Tibial artery (tissue), 4 donors: ENCODE results near the gene TOM1L1.

Source experiments
- DNase-seq, 2 donors: peaks; one replicate each; pipeline ENCODE4 v3.0.0-alpha.2; 2019
- H3K27ac ChIP-seq, 2 donors: fragments of 200-600 bp; sonication (generic) in 1 of 2; 1 replicate in 1 of 2; 2 replicates in 1 of 2; pipeline ENCODE4 v1.5.1; 2018 to 2019; ENCODE audit warnings: mild to moderate bottlenecking in 1 of 2
- H3K27me3 ChIP-seq, 2 donors: fragments of 200-600 bp; sonication (generic) in 1 of 2; one replicate each; pipeline versions ENCODE4 v1.5.1 to v1.6.0; 2016 to 2019
- H3K36me3 ChIP-seq, 3 donors: fragments of 200-600 bp; sonication (generic) in 2 of 3; one replicate each; pipeline ENCODE4 v1.5.1; 2016 to 2019; ENCODE audit warnings: mild to moderate bottlenecking in 2 of 3
- H3K4me1 ChIP-seq, 4 donors: fragments of 200-600 bp; sonication (generic) in 2 of 4; 1 replicate in 3 of 4; 2 replicates in 1 of 4; pipeline ENCODE4 v1.5.1; 2016 to 2019
- H3K4me3 ChIP-seq, 2 donors: fragments of 200-600 bp; sonication (generic) in 1 of 2; 1 replicate in 1 of 2; 2 replicates in 1 of 2; pipeline ENCODE4 v1.5.1; 2018 to 2019; ENCODE audit warnings: mild to moderate bottlenecking in 2 of 2
- H3K9me3 ChIP-seq, 3 donors: fragments of 200-600 bp; sonication (generic) in 1 of 3; one replicate each; pipeline ENCODE4 v1.5.1; 2016 to 2019
- intact Hi-C: fragments of 100-400 bp; cut with DNase I; formaldehyde crosslinking; loops from one replicate; pipeline ENCODE4 v1.15.0; 2023; ENCODE audit warnings: low total_unique reads
- TF ChIP-seq, protein P1 (sequence below), 2 experiments: fragments of 200-600 bp in 1 of 2; fragments of 450-650 bp in 1 of 2; IDR thresholded peaks; one replicate each; pipeline ENCODE4 v1.5.1; 2017 to 2019; ENCODE audit warnings: antibody characterized with exemption in 2 of 2, mild to moderate bottlenecking in 1 of 2, moderate library complexity in 1 of 2

The TOM1L1 gene

DNA sequence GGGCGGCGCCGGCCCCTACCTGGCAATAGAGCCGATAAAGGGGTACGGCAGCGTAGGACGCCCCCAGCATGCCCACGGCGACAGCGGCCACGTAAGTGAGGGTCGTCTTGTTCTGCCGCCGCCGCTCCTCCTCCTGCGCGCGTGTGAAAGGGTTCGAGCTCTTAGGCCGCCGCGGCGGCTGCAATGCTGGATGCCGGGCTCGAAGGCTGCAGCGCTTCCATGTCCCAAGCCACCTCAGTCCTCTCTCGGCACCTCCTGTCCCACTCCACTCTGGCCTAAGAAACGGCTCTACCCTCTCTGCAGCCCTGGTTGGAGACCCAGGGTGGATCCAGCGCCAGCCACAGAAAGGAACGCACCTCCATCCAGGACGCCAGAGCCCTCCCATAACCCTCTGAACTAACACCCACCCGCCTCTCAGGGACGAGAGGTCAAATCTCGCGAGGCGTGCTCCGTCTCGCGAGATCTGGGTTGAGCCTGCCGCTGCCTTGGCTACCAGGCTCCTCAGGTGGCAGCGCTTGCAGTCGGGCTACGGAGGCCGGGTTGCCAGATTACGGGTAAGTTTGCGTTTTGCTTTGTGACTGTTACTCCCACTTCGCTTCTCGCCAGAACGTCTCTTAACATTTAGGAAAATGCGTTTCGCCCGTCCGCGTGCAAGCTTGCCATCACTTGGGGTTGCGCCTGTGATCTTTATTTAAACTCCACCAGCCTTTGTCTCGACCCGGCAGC lies 67.8 kb downstream of the TOM1L1 start, which contains the start of the genes COX11 and STXBP4:
Gene COX11, minus strand, starts transcription at position 393 of the 726 bp plus-strand sequence. Its CDS starts 8 bp downstream, at position 385.
Gene STXBP4, plus strand, starts transcription at position 504 of the 726 bp plus-strand sequence. CDS start 17,455 bp downstream, outside the sequence.
- H3K4me1 ChIP-seq, result peaks cover 0 to 34% (median 18%) of the 10 kb centered on the region in 4 donors
- no peaks in the 10 kb centered on the region for H3K27me3 ChIP-seq
- intact Hi-C loops, result no loop called here
- peak within 1 kb of the TSS; percentile 87 to 98 for H3K4me3 ChIP-seq
- TF ChIP-seq, protein P1, sequence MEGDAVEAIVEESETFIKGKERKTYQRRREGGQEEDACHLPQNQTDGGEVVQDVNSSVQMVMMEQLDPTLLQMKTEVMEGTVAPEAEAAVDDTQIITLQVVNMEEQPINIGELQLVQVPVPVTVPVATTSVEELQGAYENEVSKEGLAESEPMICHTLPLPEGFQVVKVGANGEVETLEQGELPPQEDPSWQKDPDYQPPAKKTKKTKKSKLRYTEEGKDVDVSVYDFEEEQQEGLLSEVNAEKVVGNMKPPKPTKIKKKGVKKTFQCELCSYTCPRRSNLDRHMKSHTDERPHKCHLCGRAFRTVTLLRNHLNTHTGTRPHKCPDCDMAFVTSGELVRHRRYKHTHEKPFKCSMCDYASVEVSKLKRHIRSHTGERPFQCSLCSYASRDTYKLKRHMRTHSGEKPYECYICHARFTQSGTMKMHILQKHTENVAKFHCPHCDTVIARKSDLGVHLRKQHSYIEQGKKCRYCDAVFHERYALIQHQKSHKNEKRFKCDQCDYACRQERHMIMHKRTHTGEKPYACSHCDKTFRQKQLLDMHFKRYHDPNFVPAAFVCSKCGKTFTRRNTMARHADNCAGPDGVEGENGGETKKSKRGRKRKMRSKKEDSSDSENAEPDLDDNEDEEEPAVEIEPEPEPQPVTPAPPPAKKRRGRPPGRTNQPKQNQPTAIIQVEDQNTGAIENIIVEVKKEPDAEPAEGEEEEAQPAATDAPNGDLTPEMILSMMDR (IDR thresholded peaks at IDR 0.05), result peak in 1 of 2 experiments; percentile 24
- H3K27ac ChIP-seq, result peak within 1 kb of the TSS; percentile 91 to 92
- peaks cover 8 to 14% (median 10%) of the 10 kb centered on the region in 3 donors for H3K36me3 ChIP-seq
- H3K9me3 ChIP-seq, result no peaks in the 10 kb centered on the region
- peak; percentile 94 to 98 for DNase-seq

DNA sequence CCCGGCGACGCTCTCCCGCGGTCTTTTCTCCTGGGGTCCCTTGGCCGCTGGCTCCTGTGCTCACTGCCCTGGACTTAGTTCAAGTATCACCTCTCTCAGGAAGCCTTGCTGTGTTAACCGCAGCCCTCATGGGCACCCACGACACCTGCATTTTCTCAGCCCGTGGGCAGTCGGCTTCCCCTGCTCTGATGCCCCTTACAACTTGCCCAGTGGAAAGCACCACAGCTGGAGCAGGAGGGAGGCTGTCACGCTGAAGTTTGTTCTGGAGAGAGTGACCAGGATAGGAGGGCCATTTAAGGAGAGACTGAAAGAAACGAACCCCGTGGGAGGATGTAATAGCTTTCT lies 68.3 kb downstream of the TOM1L1 start:
- Histone ChIP-seq H3K4me1 (peaks cover 0 to 34% (median 18%) of the 10 kb centered on the region in 4 donors), H3K4me3 (peak overlapping the region; percentile 87 to 98), H3K27me3 (no peaks in the 10 kb centered on the region), H3K9me3 (no peaks in the 10 kb centered on the region), H3K27ac (peak overlapping the region; percentile 91 to 92), H3K36me3 (peaks cover 3 to 9% (median 6%) of the 10 kb centered on the region in 3 donors)
- intact Hi-C loops, result no loop called here
- TF ChIP-seq, protein P1 (IDR thresholded peaks at IDR 0.05), result no peak
- peak in 1 of 2 donors; percentile 29 for DNase-seq

DNA sequence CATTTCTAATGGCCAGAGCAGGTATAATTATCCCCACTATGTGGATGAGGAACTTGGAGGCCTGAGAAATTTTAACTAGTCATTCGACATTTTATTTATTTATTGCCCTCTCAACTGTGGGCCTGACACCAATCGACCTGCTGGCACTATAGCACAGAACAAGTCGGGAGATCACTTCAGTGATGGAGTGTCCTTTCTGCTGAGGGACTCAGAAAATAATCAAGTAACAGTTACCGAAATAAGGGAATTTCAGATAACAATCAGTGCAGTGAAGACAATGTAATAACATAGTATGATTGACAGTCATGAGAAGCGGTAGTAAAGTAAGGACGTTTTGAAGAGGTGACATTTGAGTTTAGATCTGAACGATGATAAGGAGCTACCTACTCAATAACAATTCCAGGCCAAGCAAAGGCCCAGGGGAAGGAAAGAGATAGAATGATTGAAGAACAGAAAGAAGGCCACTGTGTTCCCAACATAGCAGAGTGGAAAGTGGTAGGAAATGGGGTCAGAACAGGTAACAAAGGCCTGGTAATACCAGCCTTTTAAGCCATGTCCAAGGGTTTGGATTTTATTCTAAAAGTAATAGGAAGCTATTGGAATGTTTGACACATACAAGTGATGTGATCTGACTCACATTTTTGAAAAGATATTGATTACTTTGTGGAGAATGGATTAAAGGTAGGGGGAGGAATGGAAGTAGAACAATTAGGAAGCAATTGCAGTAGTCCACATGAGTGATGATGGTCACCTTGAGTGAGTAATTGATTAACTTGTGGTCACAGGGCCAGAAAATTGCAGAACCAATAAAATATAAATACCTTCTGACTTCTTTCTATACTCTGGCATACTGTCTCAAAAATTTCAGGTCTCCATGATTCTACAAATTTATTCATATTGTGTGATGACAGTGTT lies 69.3 kb downstream of the TOM1L1 start:
- no peak for DNase-seq
- Histone ChIP-seq H3K4me1 (peaks cover 0 to 34% (median 18%) of the 10 kb centered on the region in 4 donors), H3K36me3 (no peaks in the 10 kb centered on the region), H3K27me3 (no peaks in the 10 kb centered on the region), H3K9me3 (no peaks in the 10 kb centered on the region), H3K4me3 (peak overlapping the region; percentile 87 to 98), H3K27ac (peak overlapping the region; percentile 91 to 92)
- intact Hi-C loops, result no loop called here
- TF ChIP-seq, protein P1 (IDR thresholded peaks at IDR 0.05), result no peak

DNA sequence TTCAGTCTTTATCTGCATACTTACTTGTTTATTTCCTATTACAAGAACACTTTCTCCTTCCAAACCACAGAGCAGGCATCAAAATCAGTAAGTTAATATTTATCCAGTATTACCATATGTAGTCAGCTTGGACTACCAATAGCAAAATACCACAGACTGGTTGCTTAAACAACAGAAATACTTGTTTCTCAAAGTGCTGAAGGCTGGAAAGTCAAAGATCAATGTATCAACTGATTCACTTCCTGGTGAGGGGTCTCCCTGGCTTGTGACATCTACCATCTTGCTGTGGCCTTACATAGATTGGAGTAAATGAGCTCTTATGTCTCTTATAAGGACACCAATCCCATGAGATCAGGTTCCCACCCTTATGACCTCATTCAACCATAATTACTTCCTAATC lies 70.5 kb downstream of the TOM1L1 start:
- Histone ChIP-seq H3K4me1 (peaks cover 0 to 32% (median 18%) of the 10 kb centered on the region in 4 donors), H3K36me3 (no peaks in the 10 kb centered on the region), H3K9me3 (no peaks in the 10 kb centered on the region), H3K4me3 (no peak overlapping the region), H3K27me3 (no peaks in the 10 kb centered on the region), H3K27ac (no peak overlapping the region)
- TF ChIP-seq, protein P1 (IDR thresholded peaks at IDR 0.05), result no peak
- intact Hi-C loops, result no loop called here
- DNase-seq, result no peak

DNA sequence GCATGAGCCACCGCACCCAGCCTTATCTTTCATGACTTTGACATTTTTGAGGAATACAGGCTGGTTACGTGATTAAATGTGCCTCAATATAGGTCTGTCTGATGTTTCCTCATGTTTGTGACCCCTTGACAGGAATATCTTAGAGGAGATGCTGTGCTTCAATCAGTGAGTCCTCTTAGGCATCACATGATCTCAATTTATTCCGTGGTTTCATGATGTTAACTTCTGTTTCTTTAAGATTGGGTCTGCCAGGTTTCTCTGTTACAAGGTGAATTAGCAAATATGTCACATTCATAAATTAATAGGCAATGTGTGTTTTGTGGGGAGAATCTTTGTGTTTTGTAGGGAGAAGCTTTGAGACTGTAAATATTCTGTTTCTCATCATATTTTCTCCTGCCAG lies 71.2 kb downstream of the TOM1L1 start:
- intact Hi-C loops, result no loop called here
- peaks cover 0 to 25% (median 11%) of the 10 kb centered on the region in 4 donors for H3K4me1 ChIP-seq
- no peak for DNase-seq
- H3K27me3 ChIP-seq, result no peaks in the 10 kb centered on the region
- no peaks in the 10 kb centered on the region for H3K9me3 ChIP-seq
- H3K36me3 ChIP-seq, result no peaks in the 10 kb centered on the region
- TF ChIP-seq, protein P1 (IDR thresholded peaks at IDR 0.05), result no peak
- H3K27ac ChIP-seq, result no peak overlapping the region
- H3K4me3 ChIP-seq, result no peak overlapping the region
